PC-9 (cell line): ENCODE results near the gene NR3C1. TPM values are rescaled to one million over a fixed set of nuclear protein-coding genes. Genes with fewer than 3 reads are reported as not detected.

Experiments used
- BruUV-seq: library from RNA; stranded (reverse); fragments of 400-500 nt; replicated peaks from 2 replicates; lab custom pipeline; 2021; lab: Mats Ljungman, UMichigan
- CTCF ChIA-PET: fragments of 300-600 bp; sonication (Branson Sonifier 250); formaldehyde crosslinking; loops from one replicate; lab custom pipeline; 2022; ENCODE audit warnings: antibody characterized with exemption; lab: Charles Lee
- POLR2A ChIA-PET: fragments of 300-600 bp; sonication (Branson Sonifier 250); formaldehyde crosslinking; loops from one replicate; lab custom pipeline; 2022; ENCODE audit warnings: antibody characterized with exemption; ENCODE audit not compliant: unreplicated experiment; lab: Charles Lee
- DNase-seq, 2 experiments: peaks; one replicate each; pipeline versions ENCODE4 v3.0.0 to v3.0.0-alpha.2; 2015 to 2022; ENCODE audit warnings: mixed read lengths in 1 of 2
- H2AFZ ChIP-seq: fragments of 200-600 bp; sonication (generic); 2 replicates; pipeline ENCODE4 v1.8.1; 2017; ENCODE audit warnings: antibody characterized with exemption
- H3F3A ChIP-seq: fragments of 200-600 bp; sonication (generic); 2 replicates; pipeline ENCODE4 v1.8.1; 2017; ENCODE audit warnings: antibody characterized with exemption, mild to moderate bottlenecking, low read depth; ENCODE audit not compliant: insufficient read depth
- H3K27ac ChIP-seq: fragments of 200-600 bp; sonication (generic); 2 replicates; pipeline ENCODE4 v1.6.1; 2016; ENCODE audit warnings: mixed run types
- H3K27me3 ChIP-seq: fragments of 200-600 bp; sonication (generic); 2 replicates; pipeline ENCODE4 v1.6.1; 2016; ENCODE audit warnings: low read depth, mixed run types; ENCODE audit not compliant: insufficient read depth
- H3K36me3 ChIP-seq: fragments of 200-600 bp; sonication (generic); 2 replicates; pipeline ENCODE4 v1.6.1; 2016; ENCODE audit warnings: low read depth, mixed run types
- H3K4me1 ChIP-seq: fragments of 200-600 bp; sonication (generic); replicated peaks from 2 replicates; pipeline ENCODE4 v1.6.1; 2016; ENCODE audit warnings: mixed run types; ENCODE audit not compliant: insufficient read depth
- H3K4me2 ChIP-seq: fragments of 200-600 bp; sonication (generic); 2 replicates; pipeline ENCODE4 v1.6.1; 2017; ENCODE audit warnings: mixed run types
- H3K4me3 ChIP-seq: fragments of 200-600 bp; sonication (generic); 2 replicates; pipeline ENCODE4 v1.6.1; 2016; ENCODE audit warnings: mixed run types
- H3K79me2 ChIP-seq: fragments of 200-600 bp; sonication (generic); 2 replicates; pipeline ENCODE4 v1.6.1; 2017; ENCODE audit warnings: low read depth, mixed run types
- H3K9me2 ChIP-seq: fragments of 200-600 bp; sonication (generic); 2 replicates; pipeline ENCODE4 v1.8.1; 2017; ENCODE audit warnings: mild to moderate bottlenecking; ENCODE audit not compliant: insufficient read depth
- H3K9me3 ChIP-seq: fragments of 200-600 bp; sonication (generic); 2 replicates; pipeline ENCODE4 v1.8.1; 2016; ENCODE audit warnings: low read depth; ENCODE audit not compliant: insufficient read depth
- H4K20me1 ChIP-seq: fragments of 200-600 bp; sonication (generic); 2 replicates; pipeline ENCODE4 v1.8.1; 2017; ENCODE audit not compliant: insufficient read depth
- CTCF ChIP-seq: fragments of 200-600 bp; sonication (generic); conservative IDR thresholded peaks from 2 replicates; pipeline ENCODE4 v1.6.1; 2017; ENCODE audit warnings: mixed run types, antibody characterized with exemption, mild to moderate bottlenecking, moderate library complexity
- EZH2 ChIP-seq: fragments of 200-600 bp; sonication (generic); IDR thresholded peaks from 2 replicates; pipeline ENCODE4 v1.8.0; 2017; ENCODE audit warnings: antibody characterized with exemption, low read depth
- intact Hi-C: fragments of 100-400 bp; cut with micrococcal nuclease; formaldehyde crosslinking; loops from one replicate; pipeline ENCODE4 v1.10.0; 2022; ENCODE audit not compliant: unreplicated experiment
- total RNA-seq: library from RNA; stranded (reverse); gene quantifications from 2 replicates; pipeline ENCODE4 v1.2.3, GENCODE V29; 2021

The NR3C1 gene
- total RNA-seq, 1 experiment from 2014 or later = 52.8 TPM

DNA sequence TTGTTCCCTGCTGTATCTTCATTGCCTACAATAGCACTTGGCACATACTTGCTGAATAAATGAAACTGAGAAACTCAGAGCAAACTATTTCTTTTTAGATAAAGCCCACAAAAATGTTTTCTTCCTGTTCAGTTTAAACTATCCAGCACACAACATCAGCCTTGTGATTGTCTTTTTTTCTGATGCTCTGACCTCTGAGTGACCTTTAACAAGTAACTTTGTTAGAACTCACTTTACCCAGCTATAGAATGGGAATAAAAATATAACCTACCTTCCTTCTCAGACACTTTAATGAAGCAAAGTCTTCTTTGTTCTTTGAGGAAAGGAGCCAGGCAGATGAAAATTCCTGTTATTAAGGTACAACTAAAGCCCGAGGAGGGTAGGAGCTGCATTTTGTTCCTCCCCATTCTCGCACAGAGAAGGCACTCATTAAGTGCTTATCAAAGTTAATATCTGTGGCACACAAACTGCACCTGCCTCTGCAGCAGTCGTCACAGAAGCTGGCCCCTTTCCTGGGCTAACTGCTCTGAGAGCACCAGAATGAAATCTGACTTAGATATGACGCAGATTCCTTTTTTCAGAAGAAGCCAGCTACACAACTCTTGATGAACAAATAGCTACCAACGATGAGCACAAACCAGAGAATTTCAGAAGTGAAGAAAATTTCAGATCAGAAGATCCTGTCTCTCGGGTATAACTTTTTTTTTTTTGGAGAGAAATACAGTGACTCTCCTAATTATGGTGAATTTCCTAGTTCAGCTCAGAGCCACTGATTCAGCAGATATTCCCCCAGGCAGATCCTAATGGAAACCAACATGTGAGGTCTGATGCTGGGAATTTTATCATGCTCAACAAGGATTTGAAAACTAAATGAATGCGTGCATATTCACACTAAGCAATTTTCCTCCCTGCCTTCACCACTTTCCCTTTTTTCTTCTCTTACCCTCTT is 31.0 kb upstream of the NR3C1 start:
- intact Hi-C loops = no loop called here
- H3K4me3 ChIP-seq = no peak overlapping the region

DNA sequence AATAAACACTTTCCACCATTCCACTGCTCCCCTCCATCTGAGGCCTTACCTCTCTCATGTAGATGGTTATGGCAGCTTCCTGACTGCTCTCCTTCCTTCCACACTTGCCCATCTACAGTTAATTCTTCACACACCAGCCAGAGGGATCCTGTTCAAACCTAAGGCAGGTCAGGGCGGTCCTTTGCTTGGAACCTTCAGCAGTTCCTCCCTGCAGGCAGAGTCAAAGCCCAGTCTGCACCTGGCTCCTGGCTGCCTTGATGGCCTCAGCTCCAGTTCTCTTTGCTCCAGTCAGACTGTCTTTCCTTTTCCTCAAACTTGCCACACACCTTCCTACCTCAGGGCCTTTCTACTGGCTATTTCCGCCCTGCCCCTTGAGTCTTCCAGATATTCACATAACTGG is 30.2 kb upstream of the NR3C1 start:
- Histone ChIP-seq H3K4me1 (peaks cover 10% of the 10 kb centered on the region; the same call in 1 of the 2 replicates), H3K4me2 (no peak overlapping the region), H2AFZ (no peak overlapping the region), H3K9me3 (no peaks in the 10 kb centered on the region), H4K20me1 (no peaks in the 10 kb centered on the region), H3K4me3 (no peak overlapping the region), H3F3A (no peaks in the 10 kb centered on the region; the same call in 1 of the 2 replicates), H3K27ac (no peak overlapping the region), H3K79me2 (no peaks in the 10 kb centered on the region), H3K36me3 (no peaks in the 10 kb centered on the region), H3K27me3 (no peaks in the 10 kb centered on the region), H3K9me2 (no peaks in the 10 kb centered on the region)
- intact Hi-C loops = no loop called here
- POLR2A ChIA-PET = no interaction called here
- TF ChIP-seq EZH2 (no peak), CTCF (no peak)
- CTCF ChIA-PET = interaction anchor here (0.6 kb wide), 1 partner anchor 198 kb away, joined by 6 read pairs; no protein-coding TSS in a partner anchor
- no TSS peak for BruUV-seq
- no peak for DNase-seq

More for the DNA sequence above, 31.0 kb upstream of the NR3C1 start:
- H3K27ac ChIP-seq = no peak overlapping the region
- H3K4me2 ChIP-seq = no peak overlapping the region
- H3K36me3 ChIP-seq = no peaks in the 10 kb centered on the region
- H3K79me2 ChIP-seq = no peaks in the 10 kb centered on the region
- no peak for DNase-seq
- CTCF ChIA-PET = interaction anchor here (0.6 kb wide), 1 partner anchor 197 kb away, joined by 6 read pairs; no protein-coding TSS in a partner anchor
- no peaks in the 10 kb centered on the region for H4K20me1 ChIP-seq
- POLR2A ChIA-PET = no interaction called here
- TF ChIP-seq EZH2 (no peak), CTCF (no peak)
- no peaks in the 10 kb centered on the region; the same call in 1 of the 2 replicates for H3F3A ChIP-seq
- H3K9me3 ChIP-seq = no peaks in the 10 kb centered on the region
- H3K27me3 ChIP-seq = no peaks in the 10 kb centered on the region
- no peaks in the 10 kb centered on the region for H3K9me2 ChIP-seq
- BruUV-seq = no TSS peak
- peaks cover 10% of the 10 kb centered on the region; the same call in 1 of the 2 replicates for H3K4me1 ChIP-seq
- H2AFZ ChIP-seq = no peak overlapping the region

GRCh38 chr5:143432658-143433239 is 29.3 kb upstream of the NR3C1 start:
- Histone ChIP-seq H3K27me3 (no peaks in the 10 kb centered on the region), H3K36me3 (no peaks in the 10 kb centered on the region), H3K79me2 (no peaks in the 10 kb centered on the region), H4K20me1 (no peaks in the 10 kb centered on the region), H3K9me3 (no peaks in the 10 kb centered on the region), H3K4me2 (no peak overlapping the region), H3K4me3 (no peak overlapping the region), H3K4me1 (peaks cover 10% of the 10 kb centered on the region; the same call in 1 of the 2 replicates), H3K27ac (no peak overlapping the region), H2AFZ (no peak overlapping the region), H3F3A (no peaks in the 10 kb centered on the region; the same call in 1 of the 2 replicates), H3K9me2 (no peaks in the 10 kb centered on the region)
- DNase-seq = no peak
- POLR2A ChIA-PET = no interaction called here
- BruUV-seq = no TSS peak
- TF ChIP-seq EZH2 = no peak
- TF ChIP-seq CTCF = no peak
- CTCF ChIA-PET = no interaction called here
- intact Hi-C loops = no loop called here
